CD14-positive monocyte (primary cell): Measurements from ENCODE around the gene CPB2. TPM values are rescaled to one million over a fixed set of nuclear protein-coding genes. Genes with fewer than 3 reads are reported as not detected.

ENCODE experiments used
- DNase-seq, 3 donors: peaks; one replicate each; pipeline ENCODE4 v3.0.0-alpha.2; 2011 to 2022
- H2AFZ ChIP-seq: 2 replicates; pipeline ENCODE4 v1.6.0; 2012; ENCODE audit warnings: mild to moderate bottlenecking, low read depth, low read length, inconsistent platforms; ENCODE audit not compliant: insufficient read depth, poor library complexity, severe bottlenecking
- H3K27ac ChIP-seq, 2 donors: 1 replicate in 1 of 2; 2 replicates in 1 of 2; pipeline ENCODE4 v1.5.1; 2012 to 2013; ENCODE audit warnings: low read length in 2 of 2, control low read depth in 1 of 2, inconsistent platforms in 1 of 2, low read depth in 1 of 2, mild to moderate bottlenecking in 1 of 2
- H3K27me3 ChIP-seq, 2 donors: one replicate each; pipeline versions ENCODE4 v1.6.0 to v1.6.1; 2011 to 2013; ENCODE audit warnings: low read length in 2 of 2; ENCODE audit not compliant: control insufficient read depth in 2 of 2, insufficient read depth in 2 of 2
- H3K36me3 ChIP-seq, 2 donors: replicated peaks in 1 of 2; 1 replicate in 1 of 2; 2 replicates in 1 of 2; pipeline versions ENCODE4 v1.5.1 to v1.6.1; 2012 to 2013; ENCODE audit warnings: low read length in 2 of 2, control low read depth in 1 of 2, inconsistent platforms in 1 of 2, mild to moderate bottlenecking in 1 of 2; ENCODE audit not compliant: insufficient read depth in 2 of 2, control insufficient read depth in 1 of 2
- H3K4me1 ChIP-seq, 2 donors: 1 replicate in 1 of 2; 2 replicates in 1 of 2; pipeline versions ENCODE4 v1.5.1 to v1.6.1; 2012 to 2013; ENCODE audit warnings: low read length in 2 of 2, control low read depth in 1 of 2, inconsistent platforms in 1 of 2, mild to moderate bottlenecking in 1 of 2, moderate library complexity in 1 of 2; ENCODE audit not compliant: insufficient read depth in 2 of 2, control insufficient read depth in 1 of 2
- H3K4me2 ChIP-seq: replicated peaks from 2 replicates; pipeline ENCODE3; 2012; ENCODE audit warnings: low read length, moderate library complexity, mild to moderate bottlenecking; ENCODE audit not compliant: poor library complexity, severe bottlenecking; ENCODE audit errors: extremely low read depth
- H3K4me3 ChIP-seq, 3 experiments: fragments of 200-600 bp in 1 of 3; sonication (generic) in 1 of 3; replicated peaks in 1 of 3; 1 replicate in 2 of 3; 2 replicates in 1 of 3; pipeline ENCODE4 v1.5.1; 2011 to 2013; ENCODE audit warnings: low read length in 3 of 3, mild to moderate bottlenecking in 3 of 3, control low read depth in 2 of 3, low read depth in 2 of 3, inconsistent platforms in 1 of 3, moderate library complexity in 1 of 3
- H3K79me2 ChIP-seq: 2 replicates; pipeline ENCODE4 v1.6.0; 2012; ENCODE audit warnings: mild to moderate bottlenecking, control low read depth, inconsistent platforms, low read length, moderate library complexity; ENCODE audit not compliant: insufficient read depth
- H3K9ac ChIP-seq: 2 replicates; pipeline ENCODE4 v1.6.0; 2017; ENCODE audit warnings: low read length, mild to moderate bottlenecking; ENCODE audit not compliant: insufficient read depth, poor library complexity, severe bottlenecking
- H3K9me3 ChIP-seq, 2 donors: replicated peaks in 1 of 2; 1 replicate in 1 of 2; 2 replicates in 1 of 2; pipeline versions ENCODE4 v1.5.1 to v1.6.1; 2012 to 2013; ENCODE audit warnings: low read length in 2 of 2, control low read depth in 1 of 2; ENCODE audit not compliant: control insufficient read depth in 1 of 2, insufficient read depth in 1 of 2
- H4K20me1 ChIP-seq: 2 replicates; pipeline ENCODE4 v1.6.0; 2012; ENCODE audit warnings: mild to moderate bottlenecking, low read length, control low read depth, moderate library complexity; ENCODE audit not compliant: insufficient read depth
- H3K27ac Mint-ChIP-seq, 7 donors: one replicate each; pipeline ENCODE4 v1.8.0; 2020; ENCODE audit warnings: mild to moderate bottlenecking in 7 of 7, mixed read lengths in 7 of 7, moderate library complexity in 6 of 7, inconsistent platforms in 2 of 7
- H3K27me3 Mint-ChIP-seq, 3 donors: one replicate each; pipeline ENCODE4 v1.8.0; 2021 to 2022; ENCODE audit warnings: low read depth in 3 of 3, mild to moderate bottlenecking in 3 of 3, mixed read lengths in 3 of 3, moderate library complexity in 3 of 3, inconsistent platforms in 1 of 3
- H3K36me3 Mint-ChIP-seq, 2 donors: one replicate each; pipeline ENCODE4 v1.8.0; 2020; ENCODE audit warnings: mixed read lengths in 2 of 2, inconsistent platforms in 1 of 2, mild to moderate bottlenecking in 1 of 2
- H3K4me1 Mint-ChIP-seq: one replicate; pipeline ENCODE4 v1.8.0; 2020; ENCODE audit warnings: mild to moderate bottlenecking, mixed read lengths
- H3K4me3 Mint-ChIP-seq, 2 donors: one replicate each; pipeline ENCODE4 v1.8.0; 2020; ENCODE audit warnings: mild to moderate bottlenecking in 2 of 2, mixed read lengths in 2 of 2, moderate library complexity in 1 of 2
- H3K9me3 Mint-ChIP-seq, 7 donors: one replicate each; pipeline ENCODE4 v1.8.0; 2020 to 2022; ENCODE audit warnings: mixed read lengths in 7 of 7, mild to moderate bottlenecking in 6 of 7, moderate library complexity in 6 of 7, inconsistent platforms in 2 of 7
- CTCF ChIP-seq: fragments of 200-600 bp; IDR thresholded peaks from one replicate; pipeline ENCODE4 v1.8.0; 2022; ENCODE audit warnings: antibody characterized with exemption, mild to moderate bottlenecking
- WGBS: methylation state at CpG from one replicate; pipeline ENCODE4 v1.1.5; 2013; ENCODE audit warnings: missing lambda C conversion rate; ENCODE audit not compliant: insufficient coverage; 5-methylcytosine and 5-hydroxymethylcytosine counted together
- intact Hi-C, 2 donors: fragments of 100-400 bp; cut with micrococcal nuclease; formaldehyde crosslinking; loops; one replicate each; pipeline versions ENCODE4 v1.15.0 to v1.15.1; 2023
- polyA plus RNA-seq, 3 donors: library from polyadenylated mRNA; depleted of rRNA in 1 of 3; unstranded in 2 of 3; stranded (reverse) in 1 of 3; fragments of 300-500 nt in 2 of 3; fragments of >200 nt in 1 of 3; fragmentation: Illumina TruSeq in 2 of 3; gene quantifications; 1 replicate in 2 of 3; 2 replicates in 1 of 3; pipeline ENCODE4 v1.2.3, GENCODE V29; 2012 to 2021

CPB2 gene
- polyA plus RNA-seq, 3 donors = 0.15 to 0.18 TPM; not detected in 1

GRCh38 chr13:46087481-46087880 lies 17.4 kb downstream of the CPB2 start:
- peaks cover 7% of the 10 kb centered on the region for H3K4me1 Mint-ChIP-seq
- H3K27ac Mint-ChIP-seq = no peak overlapping the region
- H3K27me3 Mint-ChIP-seq = peaks cover 0 to 6% (median 2%) of the 10 kb centered on the region in 3 donors
- intact Hi-C loops = no loop called here
- Histone ChIP-seq H3K79me2 (no peaks in the 10 kb centered on the region), H3K36me3 (no peaks in the 10 kb centered on the region), H3K4me3 (no peak overlapping the region), H3K27me3 (no peaks in the 10 kb centered on the region), H3K9ac (no peak overlapping the region), H3K4me2 (no peak overlapping the region), H4K20me1 (no peaks in the 10 kb centered on the region), H2AFZ (no peak overlapping the region), H3K4me1 (no peaks in the 10 kb centered on the region), H3K9me3 (no peaks in the 10 kb centered on the region), H3K27ac (no peak overlapping the region)
- DNase-seq = peak in 2 of 3 donors; percentile 2 to 20
- H3K36me3 Mint-ChIP-seq = no peaks in the 10 kb centered on the region
- H3K9me3 Mint-ChIP-seq = no peaks in the 10 kb centered on the region
- no peak overlapping the region for H3K4me3 Mint-ChIP-seq
- no peak for TF ChIP-seq CTCF

- Histone ChIP-seq H2AFZ (no peak overlapping the region), H4K20me1 (no peaks in the 10 kb centered on the region), H3K9ac (no peak overlapping the region), H3K79me2 (no peaks in the 10 kb centered on the region), H3K27me3 (no peaks in the 10 kb centered on the region), H3K4me2 (no peak overlapping the region), H3K36me3 (no peaks in the 10 kb centered on the region), H3K4me3 (no peak overlapping the region), H3K9me3 (no peaks in the 10 kb centered on the region), H3K4me1 (no peaks in the 10 kb centered on the region), H3K27ac (no peak overlapping the region)
- no peaks in the 10 kb centered on the region for H3K36me3 Mint-ChIP-seq
- WGBS = 100% methylated on average over 6 of the region's 12 CpGs
- no peak overlapping the region for H3K27ac Mint-ChIP-seq
- intact Hi-C loops = no loop called here
- TF ChIP-seq CTCF = no peak
- H3K4me1 Mint-ChIP-seq = peaks cover 7% of the 10 kb centered on the region
- no peak overlapping the region for H3K4me3 Mint-ChIP-seq
- H3K27me3 Mint-ChIP-seq = peaks cover 0 to 6% (median 2%) of the 10 kb centered on the region in 3 donors
- H3K9me3 Mint-ChIP-seq = no peaks in the 10 kb centered on the region
- no peak for DNase-seq
Observed at GRCh38 chr13:46086985-46087384, 17.8 kb downstream of the CPB2 start.
